RWPE2 (cell line): ENCODE measurements around the gene GABRB1.

Experiments used
- ATAC-seq: fragments of 200-7000 bp; cut with Tn5 transposase; 3 replicates; pipeline ENCODE4 v1.9.1; 2021; ENCODE audit warnings: low read depth
- DNase-seq: peaks from one replicate; pipeline ENCODE4 v3.0.0-alpha.2; 2020; ENCODE audit warnings: low spot score
- H3K27ac ChIP-seq: fragments of 450-650 bp; 2 replicates; pipeline ENCODE4 v1.5.1; 2017; ENCODE audit warnings: mild to moderate bottlenecking; ENCODE audit not compliant: poor library complexity, severe bottlenecking
- H3K27me3 ChIP-seq: fragments of 250-450 bp; sonication (Bioruptor Pico); 2 replicates; pipeline ENCODE4 v1.5.1; 2021; ENCODE audit warnings: mild to moderate bottlenecking, moderate library complexity; ENCODE audit not compliant: insufficient read depth, poor library complexity, severe bottlenecking
- H3K36me3 ChIP-seq: fragments of 250-450 bp; sonication (Bioruptor Pico); 2 replicates; pipeline ENCODE4 v1.5.1; 2020; ENCODE audit warnings: low read depth, mild to moderate bottlenecking, moderate library complexity
- H3K4me1 ChIP-seq: fragments of 250-450 bp; sonication (Bioruptor Pico); 2 replicates; pipeline ENCODE4 v1.5.1; 2021; ENCODE audit warnings: mild to moderate bottlenecking, moderate library complexity; ENCODE audit not compliant: insufficient read depth, poor library complexity, severe bottlenecking
- H3K4me3 ChIP-seq: fragments of 250-450 bp; sonication (Bioruptor Pico); 2 replicates; pipeline ENCODE4 v1.5.1; 2021; ENCODE audit warnings: mild to moderate bottlenecking, moderate library complexity; ENCODE audit not compliant: severe bottlenecking
- H3K9me3 ChIP-seq: fragments of 250-450 bp; sonication (Bioruptor Pico); 2 replicates; pipeline ENCODE4 v1.5.1; 2021; ENCODE audit warnings: mild to moderate bottlenecking, moderate library complexity; ENCODE audit not compliant: severe bottlenecking
- TF ChIP-seq, protein P1 (sequence below): fragments of 450-650 bp; IDR thresholded peaks from one replicate; pipeline ENCODE4 v1.5.1; 2017; ENCODE audit warnings: mild to moderate bottlenecking, moderate library complexity; ENCODE audit not compliant: poor library complexity, severe bottlenecking

The GABRB1 gene

DNA sequence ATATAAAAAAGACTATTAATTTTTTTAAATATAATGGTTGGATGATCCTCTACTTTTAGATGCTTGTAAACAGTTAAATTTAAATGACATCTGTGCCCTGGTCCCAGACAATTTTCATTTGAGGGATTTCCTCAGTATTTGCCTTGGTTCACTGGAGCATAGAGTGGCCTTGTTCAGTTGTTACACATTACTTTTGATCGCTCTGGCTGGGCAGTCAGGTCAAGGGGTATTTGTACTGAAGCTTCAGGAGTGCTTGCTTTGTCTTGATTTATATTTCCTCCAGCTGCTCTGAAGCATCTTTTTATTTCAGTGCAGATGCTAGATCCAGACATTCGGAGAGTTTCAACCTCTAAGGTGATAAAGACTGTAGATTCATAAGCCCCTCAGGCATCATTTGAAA, 382.2 kb downstream of the GABRB1 start:
- Histone ChIP-seq H3K36me3 (no peaks in the 10 kb centered on the region), H3K27ac (no peak overlapping the region), H3K4me3 (no peak overlapping the region), H3K9me3 (no peaks in the 10 kb centered on the region), H3K27me3 (peaks cover 12% of the 10 kb centered on the region), H3K4me1 (no peaks in the 10 kb centered on the region)
- TF ChIP-seq, protein P1, sequence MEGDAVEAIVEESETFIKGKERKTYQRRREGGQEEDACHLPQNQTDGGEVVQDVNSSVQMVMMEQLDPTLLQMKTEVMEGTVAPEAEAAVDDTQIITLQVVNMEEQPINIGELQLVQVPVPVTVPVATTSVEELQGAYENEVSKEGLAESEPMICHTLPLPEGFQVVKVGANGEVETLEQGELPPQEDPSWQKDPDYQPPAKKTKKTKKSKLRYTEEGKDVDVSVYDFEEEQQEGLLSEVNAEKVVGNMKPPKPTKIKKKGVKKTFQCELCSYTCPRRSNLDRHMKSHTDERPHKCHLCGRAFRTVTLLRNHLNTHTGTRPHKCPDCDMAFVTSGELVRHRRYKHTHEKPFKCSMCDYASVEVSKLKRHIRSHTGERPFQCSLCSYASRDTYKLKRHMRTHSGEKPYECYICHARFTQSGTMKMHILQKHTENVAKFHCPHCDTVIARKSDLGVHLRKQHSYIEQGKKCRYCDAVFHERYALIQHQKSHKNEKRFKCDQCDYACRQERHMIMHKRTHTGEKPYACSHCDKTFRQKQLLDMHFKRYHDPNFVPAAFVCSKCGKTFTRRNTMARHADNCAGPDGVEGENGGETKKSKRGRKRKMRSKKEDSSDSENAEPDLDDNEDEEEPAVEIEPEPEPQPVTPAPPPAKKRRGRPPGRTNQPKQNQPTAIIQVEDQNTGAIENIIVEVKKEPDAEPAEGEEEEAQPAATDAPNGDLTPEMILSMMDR, result no peak
- ATAC-seq, result no peak
- no peak for DNase-seq

DNA sequence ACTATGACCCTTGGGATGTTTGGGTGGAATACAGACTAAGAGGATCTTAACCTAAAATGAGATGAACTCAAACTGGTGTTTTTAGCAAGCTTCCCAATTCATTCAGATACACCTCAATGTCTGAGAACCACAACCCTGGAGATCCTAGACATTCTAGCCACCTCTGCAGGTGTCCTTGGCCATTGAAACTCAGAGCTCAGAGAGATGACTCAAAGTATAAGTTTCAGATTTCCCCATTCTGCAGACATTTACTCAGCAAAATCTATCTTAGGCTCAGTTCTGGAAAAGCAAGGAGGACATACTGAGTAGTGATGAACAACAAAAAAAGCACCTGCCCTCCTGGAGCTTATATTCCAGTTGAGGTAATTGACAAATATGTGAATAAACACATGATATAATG, 384.4 kb downstream of the GABRB1 start:
- Histone ChIP-seq H3K4me1 (no peaks in the 10 kb centered on the region), H3K9me3 (no peaks in the 10 kb centered on the region), H3K36me3 (no peaks in the 10 kb centered on the region), H3K4me3 (no peak overlapping the region), H3K27ac (no peak overlapping the region), H3K27me3 (peaks cover 4% of the 10 kb centered on the region)
- DNase-seq, result no peak
- TF ChIP-seq, protein P1, result no peak
- ATAC-seq, result no peak; the same call in 2 of the 3 replicates

DNA sequence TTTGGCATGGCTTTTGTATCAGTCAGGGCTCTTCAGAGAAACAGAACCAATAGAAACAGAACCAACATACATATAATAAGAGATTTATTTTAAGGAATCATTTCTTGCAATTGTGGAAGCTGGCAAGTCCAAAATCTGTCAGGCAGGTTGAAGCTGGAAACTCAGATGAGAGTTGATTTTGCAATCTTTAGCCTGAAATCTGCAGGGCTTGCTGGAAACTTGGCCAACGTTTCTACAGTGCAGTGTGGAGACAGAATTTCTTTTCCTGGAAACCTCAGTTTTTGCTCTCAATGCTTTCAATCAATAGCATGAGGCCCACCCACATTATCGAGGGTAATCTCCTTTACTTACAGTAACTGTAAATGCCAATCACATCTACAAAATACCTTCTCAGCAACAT, 386.8 kb downstream of the GABRB1 start:
- Histone ChIP-seq H3K4me3 (no peak overlapping the region), H3K36me3 (no peaks in the 10 kb centered on the region), H3K4me1 (no peaks in the 10 kb centered on the region), H3K27me3 (no peaks in the 10 kb centered on the region), H3K27ac (no peak overlapping the region), H3K9me3 (no peaks in the 10 kb centered on the region)
- TF ChIP-seq, protein P1, result no peak
- DNase-seq, result no peak
- ATAC-seq, result no peak

DNA sequence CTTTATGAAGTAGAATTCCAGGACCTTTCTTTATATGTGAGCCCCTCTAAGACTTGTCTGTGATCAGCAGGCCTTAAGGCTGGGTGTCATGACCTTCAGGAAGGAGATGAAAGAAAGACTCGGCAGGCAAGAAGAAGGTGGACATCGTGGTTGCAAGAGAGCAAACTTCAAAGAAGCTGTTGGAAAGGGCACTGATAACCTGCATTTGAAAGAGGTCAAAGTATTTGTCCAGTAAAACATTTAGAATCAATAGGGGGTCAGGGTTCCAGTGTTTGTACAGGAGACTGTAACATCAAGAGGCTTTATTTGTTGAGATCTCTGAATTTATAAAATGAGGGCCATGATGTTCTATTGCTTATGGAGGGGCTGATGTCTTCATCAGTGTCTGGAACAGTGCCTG, 387.9 kb downstream of the GABRB1 start:
- Histone ChIP-seq H3K27me3 (peaks cover 6% of the 10 kb centered on the region), H3K4me1 (no peaks in the 10 kb centered on the region), H3K27ac (no peak overlapping the region), H3K9me3 (no peaks in the 10 kb centered on the region), H3K4me3 (no peak overlapping the region), H3K36me3 (no peaks in the 10 kb centered on the region)
- ATAC-seq, result no peak
- no peak for DNase-seq
- TF ChIP-seq, protein P1, result no peak

DNA sequence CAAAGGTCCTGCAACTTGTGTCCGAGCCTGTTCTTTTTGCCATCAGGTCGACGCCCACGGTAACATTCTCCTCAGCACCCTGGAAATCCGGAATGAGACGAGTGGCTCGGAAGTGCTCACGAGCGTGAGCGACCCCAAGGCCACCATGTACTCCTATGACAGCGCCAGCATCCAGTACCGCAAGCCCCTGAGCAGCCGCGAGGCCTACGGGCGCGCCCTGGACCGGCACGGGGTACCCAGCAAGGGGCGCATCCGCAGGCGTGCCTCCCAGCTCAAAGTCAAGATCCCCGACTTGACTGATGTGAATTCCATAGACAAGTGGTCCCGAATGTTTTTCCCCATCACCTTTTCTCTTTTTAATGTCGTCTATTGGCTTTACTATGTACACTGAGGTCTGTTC, 394.3 kb downstream of the GABRB1 start:
- Histone ChIP-seq H3K27me3 (peaks cover 6% of the 10 kb centered on the region), H3K4me3 (no peak overlapping the region), H3K36me3 (no peaks in the 10 kb centered on the region), H3K9me3 (no peaks in the 10 kb centered on the region), H3K4me1 (no peaks in the 10 kb centered on the region), H3K27ac (no peak overlapping the region)
- TF ChIP-seq, protein P1, result no peak
- ATAC-seq (no peak), DNase-seq (no peak)
